Activated CD4-positive, alpha-beta T cell treated with anti-CD3 and anti-CD28 coated beads for 36 hours (primary cell): ENCODE results near the gene MOCOS. TPM values are rescaled to one million over a fixed set of nuclear protein-coding genes. Genes with fewer than 3 reads are reported as not detected.

ENCODE experiments used
- total RNA-seq, 2 experiments: library from RNA; stranded (reverse); gene quantifications; one replicate each; pipeline ENCODE4 v1.2.3, GENCODE V29; 2021

The MOCOS gene
- total RNA-seq, 2 experiments from 2014 or later = 0.07 to 0.11 TPM

Other genes with a start within 250 kb of the MOCOS start
- gene RPRD1A, start 119.9 kb upstream of the MOCOS start, total RNA-seq = 10 to 100 TPM; 27.9 to 32.1 TPM
- 10 to 100 TPM; 23.9 to 28.6 TPM for gene SLC39A6, start 58.2 kb upstream of the MOCOS start, total RNA-seq
- 100 to 1,000 TPM in 1 of 2 experiments, 10 to 100 TPM in 1; 76.5 to 114 TPM for gene ELP2, start 57.6 kb upstream of the MOCOS start, total RNA-seq
- not detected for gene FHOD3, start 110.2 kb downstream of the MOCOS start, total RNA-seq